ENCODE measurements around the gene RPL7A.
"Not testable (repeated sequence)": the region's sequence is repeated elsewhere in the genome, so short reads cannot be mapped to it uniquely, and the experiment has no call there.

Gene RPL7A

GRCh38 chr9:133329306-133330156, 18.5 kb upstream of the RPL7A start:
- not testable (repeated sequence) for DNase-seq

- DNase-seq, result no peak
Observed at GRCh38 chr9:133331221-133331620, 16.8 kb upstream of the RPL7A start.

- DNase-seq, result no peak
Observed at GRCh38 chr9:133331641-133332380, 16.2 kb upstream of the RPL7A start.

GRCh38 chr9:133332381-133332730, 15.7 kb upstream of the RPL7A start:
- DNase-seq, result no peak

GRCh38 chr9:133333011-133333410, 15.0 kb upstream of the RPL7A start:
- no peak for DNase-seq

- no peak for DNase-seq
Observed at GRCh38 chr9:133333566-133333965, 14.5 kb upstream of the RPL7A start.

GRCh38 chr9:133334161-133334560, 13.9 kb upstream of the RPL7A start:
- DNase-seq, result no peak

- not testable (repeated sequence) for DNase-seq
Observed at GRCh38 chr9:133334888-133335287, 13.1 kb upstream of the RPL7A start.

GRCh38 chr9:133335924-133336811, 11.8 kb upstream of the RPL7A start, which contains the start of gene SURF6:
TSS of gene SURF6 (minus strand) at chr9:133336188. CDS start at chr9:133336132, 56 bp downstream.
- peak; percentile 96 for DNase-seq

GRCh38 chr9:133339641-133340040, 8.4 kb upstream of the RPL7A start:
- no peak for DNase-seq

- DNase-seq, result no peak
Observed at GRCh38 chr9:133340256-133340655, 7.8 kb upstream of the RPL7A start.

- DNase-seq, result no peak
Observed at GRCh38 chr9:133340916-133341315, 7.1 kb upstream of the RPL7A start.

GRCh38 chr9:133341369-133342068, 6.5 kb upstream of the RPL7A start:
- no peak for DNase-seq

- no peak for DNase-seq
Observed at GRCh38 chr9:133342069-133342406, 6.0 kb upstream of the RPL7A start.

- no peak for DNase-seq
Observed at GRCh38 chr9:133342570-133342969, 5.4 kb upstream of the RPL7A start.

- no peak for DNase-seq
Observed at GRCh38 chr9:133344071-133344470, 3.9 kb upstream of the RPL7A start.

- DNase-seq, result no peak
Observed at GRCh38 chr9:133344979-133345378, 3.0 kb upstream of the RPL7A start.

GRCh38 chr9:133345596-133345995, 2.4 kb upstream of the RPL7A start:
- no peak for DNase-seq

- DNase-seq, result no peak
Observed at GRCh38 chr9:133346021-133346785, 1.8 kb upstream of the RPL7A start.

- peak; percentile 63 for DNase-seq
Observed at GRCh38 chr9:133347515-133347984, 468 bp upstream of the RPL7A start.

GRCh38 chr9:133348718-133349573, 928 bp downstream of the RPL7A start:
- no peak for DNase-seq

Data from activated CD4-positive, alpha-beta T cell treated with anti-CD3 and anti-CD28 coated beads, Interleukin-10, Interleukin-2, amounts not matched to agents 100 ng/mL and 50 ng/mL, durations not matched to agents 16 hours and 8 hours (primary cell).